ENCODE measurements around the gene NCOA1.
"Not testable (repeated sequence)": the region's sequence is repeated elsewhere in the genome, so short reads cannot be mapped to it uniquely, and the experiment has no call there.

The NCOA1 gene

GRCh38 chr2:24507549-24507948, 16.5 kb downstream of the NCOA1 start:
- no peak for DNase-seq (ENCODE audit: low read depth)

- no peak for DNase-seq (ENCODE audit: low read depth)
Observed at GRCh38 chr2:24508878-24509277, 17.8 kb downstream of the NCOA1 start.

- DNase-seq (ENCODE audit: low read depth), result no peak
Observed at GRCh38 chr2:24509425-24509824, 18.4 kb downstream of the NCOA1 start.

- no peak for DNase-seq (ENCODE audit: low read depth)
Observed at GRCh38 chr2:24509840-24510239, 18.8 kb downstream of the NCOA1 start.

GRCh38 chr2:24510771-24511170, 19.7 kb downstream of the NCOA1 start:
- DNase-seq (ENCODE audit: low read depth), result no peak

- no peak for DNase-seq (ENCODE audit: low read depth)
Observed at GRCh38 chr2:24511198-24511597, 20.1 kb downstream of the NCOA1 start.

- DNase-seq (ENCODE audit: low read depth), result no peak
Observed at GRCh38 chr2:24511894-24512293, 20.8 kb downstream of the NCOA1 start.

- DNase-seq (ENCODE audit: low read depth), result peak; percentile 11
Observed at GRCh38 chr2:24512404-24512803, 21.4 kb downstream of the NCOA1 start.

GRCh38 chr2:24512831-24513230, 21.8 kb downstream of the NCOA1 start:
- DNase-seq (ENCODE audit: low read depth), result peak; percentile 9

- peak; percentile 4 for DNase-seq (ENCODE audit: low read depth)
Observed at GRCh38 chr2:24513281-24514071, 22.4 kb downstream of the NCOA1 start.

GRCh38 chr2:24514820-24515219, 23.8 kb downstream of the NCOA1 start:
- DNase-seq (ENCODE audit: low read depth), result no peak

GRCh38 chr2:24515335-24515734, 24.3 kb downstream of the NCOA1 start:
- peak; percentile 13 for DNase-seq (ENCODE audit: low read depth)

GRCh38 chr2:24515831-24516230, 24.8 kb downstream of the NCOA1 start:
- no peak for DNase-seq (ENCODE audit: low read depth)

- no peak for DNase-seq (ENCODE audit: low read depth)
Observed at GRCh38 chr2:24517247-24517646, 26.2 kb downstream of the NCOA1 start.

- DNase-seq (ENCODE audit: low read depth), result no peak
Observed at GRCh38 chr2:24520175-24520574, 29.1 kb downstream of the NCOA1 start.

GRCh38 chr2:24521162-24521857, 30.3 kb downstream of the NCOA1 start:
- peak; percentile 43 for DNase-seq (ENCODE audit: low read depth)

GRCh38 chr2:24521975-24522639, 31.1 kb downstream of the NCOA1 start:
- DNase-seq (ENCODE audit: low read depth), result no peak

- DNase-seq (ENCODE audit: low read depth), result no peak
Observed at GRCh38 chr2:24527536-24527935, 36.5 kb downstream of the NCOA1 start.

- DNase-seq (ENCODE audit: low read depth), result no peak
Observed at GRCh38 chr2:24530796-24531195, 39.7 kb downstream of the NCOA1 start.

- not testable (repeated sequence) for DNase-seq (ENCODE audit: low read depth)
Observed at GRCh38 chr2:24531610-24532009, 40.6 kb downstream of the NCOA1 start.

- not testable (repeated sequence) for DNase-seq (ENCODE audit: low read depth)
Observed at GRCh38 chr2:24532057-24532456, 41.0 kb downstream of the NCOA1 start.

- DNase-seq (ENCODE audit: low read depth), result not testable (repeated sequence)
Observed at GRCh38 chr2:24533574-24533973, 42.5 kb downstream of the NCOA1 start.

- no peak for DNase-seq (ENCODE audit: low read depth)
Observed at GRCh38 chr2:24538720-24539119, 47.7 kb downstream of the NCOA1 start.
